ENCODE measurements around the gene LMTK2.

Gene LMTK2

DNA sequence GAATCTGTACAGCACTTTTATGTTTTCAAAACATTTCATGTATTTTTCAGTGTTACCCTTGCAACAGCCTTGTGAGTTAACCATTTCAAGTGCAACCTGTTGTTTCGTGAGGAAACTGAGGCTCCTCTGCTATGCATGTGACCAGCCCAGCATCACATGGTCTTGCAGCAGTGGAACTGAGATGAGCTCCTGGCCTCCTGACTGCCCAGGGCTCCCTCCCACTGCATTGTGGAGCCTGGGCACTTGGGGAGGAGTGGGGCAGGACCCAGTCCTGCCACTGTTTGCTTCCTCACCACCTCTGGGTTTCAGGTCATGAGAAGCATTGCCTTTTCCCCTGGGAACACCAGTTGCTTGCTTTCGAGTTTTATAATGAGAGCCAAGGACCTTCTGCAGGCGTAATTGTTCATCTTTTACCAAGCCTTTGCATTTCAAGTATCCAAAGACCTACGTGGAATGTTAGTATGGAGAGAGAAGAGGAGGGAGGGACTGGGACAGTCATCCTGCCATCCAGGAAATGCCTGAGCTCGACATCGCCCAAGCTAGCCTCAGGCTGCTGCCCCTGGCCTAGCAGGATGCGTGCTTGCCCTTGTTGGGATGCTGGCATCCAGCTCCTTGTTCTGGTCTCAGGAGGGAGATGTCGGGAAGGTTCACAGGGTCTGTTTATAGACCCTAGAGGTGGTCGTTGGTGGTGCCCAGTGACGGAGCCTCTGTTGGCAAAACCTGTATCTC lies 72.3 kb downstream of the LMTK2 start:
- no peak for FAIRE-seq

DNA sequence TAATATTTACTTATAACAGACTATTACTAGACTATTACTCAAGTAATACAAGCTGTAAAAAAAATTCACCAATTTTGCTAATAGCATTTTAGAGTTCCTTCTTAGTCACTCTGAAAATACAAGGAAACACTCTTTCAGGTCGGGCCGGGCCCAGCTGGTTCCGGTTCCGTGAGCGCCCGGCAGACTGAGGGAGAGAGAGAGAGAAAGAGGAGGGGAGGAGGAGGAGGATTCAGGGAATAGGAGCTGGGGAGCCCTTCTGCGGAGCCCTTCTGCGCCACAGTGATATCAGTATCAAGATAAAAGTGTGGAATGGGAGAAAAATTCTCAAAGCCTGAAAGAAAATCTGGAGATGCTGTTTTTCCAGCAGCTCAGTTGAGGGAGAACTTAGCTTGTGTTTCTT lies 74.1 kb downstream of the LMTK2 start:
- FAIRE-seq, result no peak

DNA sequence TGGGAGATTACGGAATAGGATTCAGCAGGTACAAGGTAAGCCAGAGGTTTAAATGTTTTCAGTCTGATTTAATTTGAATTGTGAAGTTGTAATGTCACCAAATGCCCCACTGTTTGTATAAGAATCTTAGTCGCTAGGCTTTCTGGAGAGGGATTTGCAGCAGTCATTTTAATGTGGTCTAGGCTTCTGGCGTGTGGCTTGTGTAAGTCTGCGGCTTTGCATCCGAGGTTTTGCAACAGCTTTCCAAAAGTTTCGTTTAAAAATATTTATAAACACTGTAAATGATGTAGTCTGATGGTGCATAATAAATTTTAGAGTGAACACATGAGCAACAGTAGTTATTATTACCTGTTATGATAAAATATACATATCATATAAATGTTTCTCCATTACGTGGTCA lies 78.4 kb downstream of the LMTK2 start:
- FAIRE-seq, result no peak

DNA sequence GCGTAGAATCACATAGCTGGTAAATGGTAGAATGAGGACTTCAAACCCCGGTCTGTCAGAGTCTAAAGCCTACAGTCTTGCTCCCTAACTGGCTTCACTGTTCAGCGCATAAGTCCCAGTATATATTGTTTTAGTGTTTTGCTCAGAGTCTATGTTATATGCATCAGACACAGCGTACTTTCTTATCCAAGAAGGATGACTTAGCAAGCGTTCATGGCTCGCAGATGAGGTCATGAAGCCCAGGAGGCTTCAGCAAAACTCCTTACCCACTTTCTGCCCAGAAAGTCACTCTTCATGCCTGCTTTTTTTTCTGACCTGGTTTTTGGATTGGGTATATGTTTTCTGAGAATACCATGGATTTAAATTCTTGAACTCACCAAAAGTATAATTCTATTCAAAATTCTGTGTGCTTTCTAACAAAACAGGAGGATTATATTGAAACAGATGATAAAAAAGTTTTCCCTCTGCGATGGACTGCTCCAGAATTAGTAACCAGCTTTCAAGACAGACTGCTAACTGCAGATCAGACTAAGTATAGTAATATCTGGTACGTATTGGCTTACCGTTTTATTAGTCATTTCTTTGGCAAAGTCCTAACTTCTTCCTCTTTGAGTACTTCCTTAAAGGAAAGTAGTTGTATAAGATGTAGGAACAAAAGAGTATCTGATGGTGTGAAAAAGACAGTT lies 79.9 kb downstream of the LMTK2 start:
- no peak for FAIRE-seq

DNA sequence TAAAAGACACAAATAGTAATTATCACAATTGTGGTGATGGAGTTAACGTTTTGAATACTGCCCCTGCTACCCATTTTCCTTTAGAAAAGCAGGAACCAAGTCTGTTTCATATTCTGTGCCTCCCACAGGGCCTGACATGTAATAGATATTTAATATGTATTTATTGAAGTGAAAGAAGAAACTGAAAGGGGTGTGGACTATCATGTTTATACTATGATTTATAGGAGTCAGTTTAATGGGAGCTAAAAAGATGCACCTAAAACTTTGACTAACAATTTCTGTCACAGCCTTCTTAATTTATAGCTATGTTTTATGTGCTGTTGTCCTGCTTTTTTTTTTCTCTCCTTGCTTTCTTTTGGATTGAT lies 80.5 kb downstream of the LMTK2 start:
- FAIRE-seq, result no peak

DNA sequence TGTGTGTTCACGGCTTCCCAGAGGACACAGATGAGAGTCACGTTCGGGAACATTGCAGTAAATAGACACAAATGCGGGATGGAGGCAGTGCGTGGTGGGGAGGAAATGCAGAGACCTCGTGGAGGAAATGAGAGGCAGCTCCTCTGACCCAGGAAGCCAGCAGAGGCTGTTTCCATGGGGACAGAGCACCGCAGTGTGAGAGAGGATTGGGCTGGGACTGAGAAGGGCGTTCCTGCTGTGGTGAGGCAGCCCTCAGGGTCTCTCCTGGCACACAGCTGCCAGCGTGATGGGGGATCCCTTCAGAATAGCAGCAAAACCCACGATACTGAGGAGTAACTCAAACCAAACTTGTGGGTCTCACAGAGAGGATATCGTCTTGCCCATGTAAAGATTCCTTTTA lies 82.9 kb downstream of the LMTK2 start:
- FAIRE-seq, result no peak

DNA sequence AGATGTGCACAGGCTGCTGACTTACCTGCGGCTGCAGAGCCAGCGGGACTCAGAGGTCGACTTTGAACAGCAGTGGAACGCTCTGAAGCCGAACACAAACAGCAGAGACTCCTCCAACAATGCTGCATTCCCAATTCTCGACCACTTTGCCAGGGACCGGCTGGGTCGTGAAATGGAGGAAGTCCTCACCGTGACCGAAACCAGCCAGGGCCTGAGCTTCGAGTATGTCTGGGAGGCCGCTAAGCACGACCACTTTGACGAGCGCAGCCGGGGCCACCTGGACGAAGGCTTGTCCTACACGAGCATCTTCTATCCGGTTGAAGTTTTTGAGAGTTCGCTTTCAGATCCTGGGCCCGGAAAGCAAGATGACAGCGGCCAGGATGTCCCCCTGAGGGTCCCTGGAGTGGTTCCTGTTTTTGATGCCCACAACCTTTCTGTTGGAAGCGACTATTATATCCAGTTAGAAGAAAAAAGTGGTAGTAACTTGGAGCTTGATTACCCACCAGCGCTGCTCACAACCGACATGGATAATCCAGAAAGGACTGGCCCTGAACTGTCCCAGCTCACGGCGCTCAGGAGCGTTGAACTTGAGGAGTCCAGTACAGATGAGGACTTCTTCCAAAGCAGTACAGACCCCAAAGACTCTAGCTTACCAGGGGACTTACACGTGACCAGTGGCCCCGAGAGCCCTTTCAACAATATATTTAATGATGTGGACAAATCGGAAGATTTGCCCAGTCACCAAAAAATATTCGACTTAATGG lies 85.2 kb downstream of the LMTK2 start:
- FAIRE-seq, result no peak

DNA sequence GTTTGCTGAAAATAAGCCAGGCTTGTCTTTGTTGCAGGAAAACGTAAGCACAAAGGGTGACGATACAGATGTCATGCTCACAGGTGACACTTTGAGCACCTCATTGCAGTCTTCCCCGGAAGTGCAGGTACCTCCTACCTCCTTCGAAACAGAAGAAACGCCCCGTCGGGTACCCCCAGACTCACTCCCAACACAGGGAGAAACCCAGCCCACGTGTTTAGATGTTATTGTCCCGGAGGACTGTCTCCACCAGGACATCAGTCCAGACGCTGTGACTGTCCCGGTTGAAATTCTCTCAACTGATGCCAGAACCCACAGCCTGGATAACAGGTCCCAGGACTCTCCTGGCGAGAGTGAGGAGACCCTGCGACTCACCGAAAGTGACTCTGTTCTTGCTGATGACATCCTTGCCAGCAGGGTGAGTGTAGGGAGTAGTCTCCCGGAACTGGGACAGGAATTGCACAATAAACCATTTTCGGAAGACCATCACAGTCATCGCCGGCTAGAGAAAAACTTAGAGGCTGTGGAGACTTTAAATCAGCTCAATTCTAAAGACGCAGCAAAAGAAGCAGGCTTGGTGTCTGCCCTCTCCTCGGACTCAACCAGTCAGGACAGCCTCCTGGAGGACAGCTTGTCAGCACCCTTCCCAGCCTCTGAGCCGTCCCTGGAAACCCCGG lies 86.3 kb downstream of the LMTK2 start:
- no peak for FAIRE-seq

DNA sequence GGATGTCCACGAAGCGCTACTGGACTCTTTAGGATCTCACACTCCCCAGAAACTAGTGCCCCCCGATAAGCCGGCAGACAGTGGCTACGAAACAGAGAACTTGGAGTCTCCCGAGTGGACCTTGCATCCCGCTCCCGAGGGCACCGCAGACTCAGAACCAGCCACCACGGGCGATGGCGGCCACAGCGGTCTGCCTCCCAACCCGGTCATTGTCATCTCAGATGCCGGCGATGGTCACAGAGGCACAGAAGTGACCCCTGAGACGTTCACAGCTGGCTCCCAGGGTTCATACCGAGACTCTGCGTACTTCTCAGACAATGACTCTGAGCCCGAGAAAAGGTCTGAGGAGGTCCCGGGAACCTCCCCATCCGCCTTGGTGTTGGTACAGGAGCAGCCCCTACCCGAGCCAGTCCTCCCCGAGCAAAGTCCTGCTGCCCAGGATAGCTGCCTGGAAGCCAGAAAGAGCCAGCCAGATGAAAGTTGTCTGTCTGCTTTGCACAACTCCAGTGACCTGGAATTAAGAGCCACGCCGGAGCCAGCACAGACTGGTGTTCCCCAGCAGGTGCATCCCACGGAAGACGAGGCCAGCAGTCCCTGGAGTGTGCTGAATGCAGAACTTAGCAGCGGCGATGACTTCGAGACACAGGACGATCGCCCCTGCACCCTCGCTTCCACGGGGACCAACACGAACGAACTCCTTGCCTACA lies 87.0 kb downstream of the LMTK2 start:
- FAIRE-seq, result no peak

DNA sequence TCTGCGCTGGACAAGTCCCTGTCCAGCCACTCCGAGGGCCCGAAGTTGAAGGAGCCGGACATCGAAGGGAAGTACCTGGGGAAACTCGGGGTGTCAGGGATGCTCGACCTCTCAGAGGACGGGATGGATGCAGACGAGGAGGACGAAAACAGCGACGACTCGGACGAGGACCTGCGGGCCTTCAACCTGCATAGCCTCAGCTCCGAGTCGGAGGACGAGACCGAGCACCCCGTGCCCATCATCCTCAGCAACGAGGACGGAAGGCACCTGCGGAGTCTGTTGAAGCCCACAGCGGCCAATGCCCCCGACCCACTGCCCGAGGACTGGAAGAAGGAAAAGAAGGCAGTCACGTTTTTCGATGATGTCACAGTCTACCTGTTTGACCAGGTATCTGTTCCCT lies 87.5 kb downstream of the LMTK2 start:
- no peak for FAIRE-seq

DNA sequence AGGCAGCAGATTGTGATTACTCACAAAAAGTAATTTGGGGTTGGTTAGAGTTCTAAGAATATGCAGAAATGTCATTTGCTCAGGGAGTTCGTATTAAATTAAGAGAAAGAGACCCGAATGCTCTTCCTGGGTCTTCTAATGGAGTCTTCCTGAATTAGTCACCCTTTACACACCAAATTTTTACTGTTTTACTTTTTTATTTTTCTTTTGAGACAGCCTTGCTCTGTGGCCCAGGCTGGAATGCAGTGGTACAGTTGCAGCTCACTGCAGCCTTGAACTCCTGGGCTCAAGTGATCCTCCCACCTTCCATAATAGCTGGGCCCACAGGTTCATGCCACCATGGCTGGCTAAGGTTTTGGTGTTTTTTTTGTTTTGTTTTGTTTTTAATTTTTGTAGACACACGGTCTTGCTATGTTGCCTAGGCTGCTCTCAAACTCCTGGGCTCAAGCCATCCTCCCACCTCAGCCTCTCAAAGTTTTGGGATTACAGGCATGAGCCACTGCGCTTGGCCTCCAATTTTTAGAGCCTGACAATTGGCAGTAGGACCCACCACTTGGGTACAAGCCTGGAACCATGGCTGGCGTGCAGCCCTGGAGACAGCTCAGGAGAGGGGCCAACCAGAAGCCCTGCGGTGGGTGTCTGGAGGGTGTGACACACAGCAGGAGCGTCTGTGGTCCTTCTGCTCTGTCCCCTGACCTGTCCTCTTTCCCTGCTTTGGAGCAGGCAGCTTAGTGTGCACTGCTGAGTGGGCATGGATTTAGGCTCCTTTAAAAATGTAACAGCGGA lies 88.2 kb downstream of the LMTK2 start:
- FAIRE-seq, result no peak

DNA sequence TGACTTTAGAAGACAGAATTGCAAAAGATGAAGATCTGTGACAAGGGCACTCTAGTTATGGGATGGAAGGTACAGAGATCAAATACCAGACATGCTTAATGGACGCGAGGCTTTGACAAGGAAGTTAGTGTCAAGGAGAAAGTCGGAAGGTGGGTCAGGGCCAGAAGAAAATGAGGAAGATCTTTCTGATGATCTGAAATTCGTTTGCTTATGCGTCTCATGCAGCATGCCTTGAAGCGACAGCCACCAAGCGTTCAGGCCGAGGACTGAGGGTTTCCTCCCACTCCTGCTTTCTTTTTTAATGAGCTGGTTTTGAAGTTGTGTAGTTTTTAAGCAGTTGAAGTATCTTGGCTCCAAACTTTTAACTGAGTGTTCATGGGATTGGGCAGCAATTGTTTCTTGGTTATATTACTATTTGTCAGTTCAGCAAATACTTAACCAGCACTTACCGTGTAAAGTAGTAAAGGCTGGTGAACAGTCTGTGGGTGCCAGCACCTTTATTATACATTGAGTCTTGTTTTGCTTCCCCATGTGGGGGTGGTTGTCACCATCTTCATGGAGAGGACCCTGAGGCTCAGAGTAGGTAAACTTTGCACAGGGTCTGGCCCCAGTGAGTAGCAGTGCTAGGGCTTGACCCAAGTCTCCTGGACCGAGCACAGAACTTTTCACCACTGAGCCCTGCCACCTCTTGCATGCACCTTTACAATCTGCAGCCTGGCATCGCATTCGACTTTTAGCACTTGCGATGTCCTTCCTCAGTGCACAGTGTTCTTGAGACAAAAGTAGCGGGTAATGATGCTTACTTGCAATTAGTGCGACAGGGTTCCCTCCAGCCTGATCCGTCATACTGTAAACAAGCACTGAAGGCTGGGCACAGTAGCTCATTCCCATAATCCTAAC lies 90.3 kb downstream of the LMTK2 start:
- FAIRE-seq, result no peak

DNA sequence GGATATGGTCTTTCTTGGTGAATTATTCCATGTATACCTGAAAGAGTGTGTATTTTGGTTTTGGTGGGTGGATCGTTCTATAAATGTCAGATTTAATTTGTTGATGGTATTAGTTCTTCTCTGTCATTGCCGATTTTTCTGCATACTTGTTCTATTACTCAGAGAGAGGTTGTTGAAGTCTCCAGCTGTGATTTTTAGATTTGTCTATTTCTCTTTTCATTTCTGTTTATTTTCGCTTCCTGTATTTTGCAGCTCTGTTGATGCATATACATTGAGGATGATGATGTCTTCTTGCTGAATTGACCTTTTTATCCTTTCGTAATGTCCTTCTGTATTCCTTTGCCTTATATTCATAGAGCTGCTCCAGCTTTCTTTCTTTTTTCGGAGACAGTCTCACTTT lies 92.5 kb downstream of the LMTK2 start:
- no peak for FAIRE-seq

DNA sequence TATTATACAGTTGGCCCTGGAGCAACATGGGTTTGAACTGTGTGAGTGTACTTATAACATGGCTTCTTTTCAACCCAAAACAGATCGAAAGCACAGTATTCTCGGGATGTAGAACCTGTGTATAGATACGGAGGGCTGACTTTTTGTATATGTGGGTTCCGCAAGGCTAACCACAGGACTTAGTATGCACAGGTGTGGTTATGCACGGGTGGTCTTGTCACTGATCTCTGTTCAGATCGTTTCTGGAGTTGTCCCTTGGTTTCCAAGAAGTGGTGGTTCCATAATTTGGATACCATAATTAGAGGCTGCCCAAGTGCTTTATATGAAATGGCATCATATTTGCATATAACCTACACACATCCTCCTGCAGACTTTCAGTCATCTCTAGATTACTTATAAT lies 93.7 kb downstream of the LMTK2 start:
- no peak for FAIRE-seq

DNA sequence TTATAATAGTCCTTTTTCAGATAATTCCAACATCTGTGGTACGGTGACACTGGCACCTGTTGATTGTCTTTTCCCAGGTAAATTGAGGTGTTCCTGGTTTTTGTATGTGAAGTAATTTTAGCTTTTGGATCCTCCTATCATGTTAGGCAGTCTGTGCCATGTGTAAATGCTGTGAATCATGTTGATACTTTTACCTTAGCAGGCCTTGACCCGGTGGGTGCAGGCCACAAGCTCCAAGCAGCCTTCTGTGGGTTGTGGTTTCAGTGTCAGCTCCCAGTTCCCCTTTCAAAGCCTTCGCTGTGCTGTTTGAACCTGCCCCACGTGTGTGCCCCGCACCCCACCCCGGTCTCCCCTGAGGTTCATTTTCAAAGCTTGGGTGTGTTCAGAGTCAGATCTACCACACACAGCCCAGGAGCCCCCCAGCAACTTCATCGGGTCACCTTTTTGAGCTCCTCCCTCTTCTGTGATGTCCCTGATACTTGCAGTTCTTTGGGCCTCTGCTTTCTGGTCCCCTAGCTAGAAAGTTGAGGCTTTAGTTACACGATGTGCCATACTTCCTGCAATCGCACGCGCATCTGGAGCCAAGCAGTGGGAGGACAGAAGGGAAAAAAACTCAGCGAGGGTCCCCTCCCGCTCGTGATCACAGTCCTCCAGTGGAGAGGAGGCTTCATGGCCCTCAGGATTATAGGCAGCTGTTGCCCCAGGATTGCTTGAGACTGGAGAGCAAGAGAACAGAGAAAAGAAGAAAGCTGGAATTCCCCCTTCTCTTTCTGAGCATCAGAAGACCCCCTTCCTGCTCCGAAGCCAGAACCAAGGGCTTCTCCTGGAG lies 95.9 kb downstream of the LMTK2 start:
- FAIRE-seq, result no peak

DNA sequence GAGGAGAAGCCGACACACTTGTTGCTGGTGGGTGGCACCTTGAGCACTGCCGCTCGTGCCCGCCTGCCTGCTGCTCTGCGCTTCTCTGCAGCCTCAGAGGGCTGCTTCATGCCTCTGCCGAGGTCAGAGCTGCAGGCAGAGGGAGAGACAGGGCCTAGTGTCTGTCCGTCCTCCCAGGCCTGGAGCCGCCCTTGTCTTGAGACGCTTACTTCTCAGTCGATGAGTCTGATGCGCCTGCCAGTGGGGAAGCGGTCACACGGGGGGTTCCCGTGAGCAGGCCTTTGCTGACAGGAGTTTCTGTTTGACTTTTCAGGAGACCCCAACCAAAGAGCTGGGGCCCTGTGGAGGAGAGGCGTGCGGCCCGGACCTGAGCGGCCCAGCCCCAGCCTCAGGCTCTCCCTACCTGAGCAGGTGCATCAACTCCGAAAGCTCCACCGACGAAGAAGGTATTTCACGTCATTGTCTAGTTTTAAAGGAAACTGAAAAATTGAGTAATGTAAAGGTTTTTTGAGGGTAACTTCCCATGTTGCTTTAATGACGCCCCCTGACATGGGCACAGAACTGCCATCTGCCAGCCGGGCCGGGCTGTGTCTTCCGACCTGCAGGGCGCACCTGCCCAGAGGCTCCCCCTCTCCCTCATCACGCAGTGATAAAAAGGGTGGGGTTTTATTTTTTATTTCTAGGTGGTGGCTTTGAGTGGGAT lies 96.8 kb downstream of the LMTK2 start:
- FAIRE-seq, result no peak

DNA sequence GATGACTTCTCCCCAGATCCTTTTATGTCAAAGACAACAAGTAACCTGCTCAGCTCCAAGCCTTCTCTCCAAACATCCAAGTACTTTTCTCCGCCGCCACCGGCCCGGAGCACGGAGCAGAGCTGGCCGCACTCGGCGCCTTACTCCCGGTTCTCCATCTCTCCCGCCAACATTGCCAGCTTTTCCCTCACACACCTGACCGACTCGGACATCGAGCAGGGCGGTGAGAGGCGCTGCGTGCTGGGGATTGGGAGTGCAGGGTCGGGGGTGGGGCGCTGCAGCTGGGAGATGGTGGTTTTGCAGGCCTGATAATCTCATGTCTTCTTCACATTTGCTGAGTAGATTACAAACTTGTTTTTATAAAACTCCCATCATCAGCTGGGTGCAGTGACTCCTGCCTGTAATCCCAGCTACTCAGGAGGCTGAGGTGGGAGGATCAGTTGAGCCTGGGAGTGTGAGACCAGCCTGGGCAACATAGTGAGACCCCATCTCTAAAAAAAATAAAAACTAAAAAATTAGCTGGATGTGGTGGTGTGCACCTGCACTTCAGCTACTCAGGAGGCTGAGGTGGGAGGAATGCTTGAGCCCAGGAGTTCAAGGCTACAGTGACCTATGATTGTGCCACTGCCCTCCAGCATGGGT lies 97.4 kb downstream of the LMTK2 start:
- FAIRE-seq, result no peak

DNA sequence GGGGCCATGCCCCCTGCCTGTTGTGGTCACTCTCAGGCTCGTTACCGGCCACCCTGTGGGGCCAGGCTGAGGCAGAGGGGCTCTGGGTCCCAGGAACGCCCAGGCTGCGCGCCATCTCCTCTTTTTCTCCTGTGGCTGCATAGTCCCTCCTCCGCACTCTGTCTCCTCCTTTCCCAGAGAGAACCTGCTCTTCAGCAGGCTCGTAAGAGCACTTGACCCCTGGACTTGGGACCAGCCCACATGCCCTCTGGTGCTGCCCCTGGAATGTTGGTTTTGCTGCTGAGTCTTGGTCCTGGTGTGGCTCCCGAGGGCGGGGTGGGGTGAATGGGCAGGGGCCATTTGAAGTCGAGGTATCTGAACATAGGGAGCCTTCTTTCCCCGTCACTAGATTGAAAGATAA lies 98.0 kb downstream of the LMTK2 start:
- FAIRE-seq, result no peak

Measured in endometrium (tissue), 2 donors.